NCI-H774 (cell line): ENCODE measurements around the gene TXK.

Source experiments
- DNase-seq: peaks from one replicate; lab custom pipeline; 2025; lab: John Stamatoyannopoulos, UW

TXK gene

DNA sequence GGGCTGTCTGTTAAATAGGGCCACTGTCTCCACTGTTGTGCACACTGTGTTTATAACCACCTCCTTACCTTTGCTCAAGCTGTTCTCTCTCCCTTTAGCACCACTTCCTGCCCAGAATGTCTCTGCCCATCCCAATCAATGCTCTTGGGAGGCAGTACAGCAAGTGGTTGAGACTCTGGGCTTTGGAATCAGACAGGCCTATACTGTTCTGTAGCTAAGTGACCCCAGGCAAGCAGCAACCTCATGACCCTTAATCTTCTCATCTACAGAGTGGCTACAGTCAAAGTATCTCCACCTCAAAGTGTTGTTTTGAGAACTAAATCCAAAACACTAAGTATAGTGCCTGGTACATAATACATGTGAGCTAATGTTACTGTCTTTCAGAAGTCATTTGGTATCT lies 3.8 kb upstream of the TXK start:
- DNase-seq, result no peak

DNA sequence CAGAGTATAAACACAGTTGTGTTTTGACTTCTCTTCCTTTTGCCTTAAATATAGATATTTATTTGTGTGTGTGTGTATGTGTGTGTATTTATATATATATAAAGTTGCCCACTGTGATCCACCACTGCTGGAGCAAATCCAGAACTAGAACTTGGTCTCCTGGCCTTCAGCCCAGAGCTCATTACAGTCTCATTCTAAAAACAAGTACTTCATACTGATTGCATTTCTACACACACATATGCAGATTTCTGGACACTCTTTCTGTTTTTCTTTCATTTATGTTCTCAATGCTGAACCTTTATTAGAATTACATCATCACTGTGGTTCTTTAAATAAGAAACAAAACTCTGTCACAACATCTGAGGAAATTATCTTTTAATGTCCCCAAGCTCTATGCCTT lies 381 bp downstream of the TXK start:
- DNase-seq, result no peak

DNA sequence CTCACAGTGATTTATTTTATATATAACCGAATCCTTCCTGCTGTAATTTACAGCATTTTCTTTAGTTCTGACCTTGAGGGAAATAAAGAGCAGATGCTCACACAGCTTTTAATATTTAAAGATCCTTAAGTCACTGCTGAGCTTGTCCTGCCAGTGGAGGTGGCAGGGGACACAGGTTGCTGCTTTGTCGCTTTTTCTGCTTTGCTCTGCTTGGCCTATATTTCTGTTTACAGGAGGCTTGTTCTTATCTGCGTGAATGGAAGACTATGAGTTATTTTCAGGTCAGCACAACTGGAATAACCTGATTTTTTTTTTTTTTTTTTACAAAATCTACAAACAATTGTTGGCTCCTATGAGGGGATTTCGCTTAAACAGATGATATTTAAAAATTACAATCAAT lies 2.3 kb downstream of the TXK start:
- no peak for DNase-seq

DNA sequence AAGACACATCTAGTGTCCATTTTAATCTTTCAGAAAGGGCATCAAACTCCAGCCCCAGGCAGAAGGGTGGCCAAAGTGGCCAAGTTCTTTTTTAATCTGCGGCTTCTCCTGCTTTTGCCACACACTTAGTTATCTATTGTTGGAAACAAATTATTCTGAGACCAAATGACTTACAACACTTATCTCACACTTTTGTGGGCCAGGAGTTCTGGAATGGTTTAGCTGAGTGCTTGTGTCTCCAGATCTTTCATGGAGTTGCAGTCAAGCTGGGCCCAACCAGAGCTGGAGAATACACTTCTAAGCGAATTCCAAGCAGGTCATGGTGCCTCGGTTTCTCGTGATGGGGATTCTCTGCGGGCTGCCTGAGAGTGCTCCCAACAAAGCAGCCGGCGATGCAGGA lies 4.0 kb downstream of the TXK start:
- DNase-seq, result no peak

DNA sequence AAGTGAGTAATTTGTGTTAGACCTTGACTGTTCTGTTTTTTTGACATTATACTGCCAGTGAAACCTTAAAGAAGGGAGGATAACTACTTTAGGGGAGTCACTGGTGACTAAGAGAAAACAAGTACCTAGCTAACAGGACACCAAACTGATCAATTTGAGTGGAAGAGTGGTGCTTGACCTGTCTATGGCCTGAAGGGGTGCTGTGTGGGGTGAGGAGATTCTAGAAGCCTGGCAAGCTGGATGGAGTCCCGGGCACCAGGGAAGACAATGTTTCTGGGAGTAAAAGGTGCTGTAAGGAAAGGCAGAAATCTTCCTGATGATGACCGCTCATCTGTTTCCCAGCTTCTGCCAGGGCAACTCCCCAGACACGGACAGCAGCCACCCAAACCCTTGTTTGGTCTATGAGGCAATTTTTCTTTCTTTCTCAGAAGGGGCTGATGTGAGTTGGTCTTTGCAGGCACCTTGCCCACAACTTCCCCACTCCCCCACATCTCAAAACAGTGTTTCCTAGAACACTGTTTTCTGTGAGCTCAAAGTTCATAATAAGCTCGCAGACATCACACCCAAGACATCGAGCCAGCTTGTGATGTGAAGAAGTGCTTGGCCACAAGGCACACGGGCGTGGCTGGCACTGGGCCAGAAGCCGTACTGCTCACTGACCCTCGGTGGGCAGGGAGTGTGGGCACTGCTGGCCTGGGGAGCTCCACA lies 4.6 kb downstream of the TXK start:
- DNase-seq, result no peak

DNA sequence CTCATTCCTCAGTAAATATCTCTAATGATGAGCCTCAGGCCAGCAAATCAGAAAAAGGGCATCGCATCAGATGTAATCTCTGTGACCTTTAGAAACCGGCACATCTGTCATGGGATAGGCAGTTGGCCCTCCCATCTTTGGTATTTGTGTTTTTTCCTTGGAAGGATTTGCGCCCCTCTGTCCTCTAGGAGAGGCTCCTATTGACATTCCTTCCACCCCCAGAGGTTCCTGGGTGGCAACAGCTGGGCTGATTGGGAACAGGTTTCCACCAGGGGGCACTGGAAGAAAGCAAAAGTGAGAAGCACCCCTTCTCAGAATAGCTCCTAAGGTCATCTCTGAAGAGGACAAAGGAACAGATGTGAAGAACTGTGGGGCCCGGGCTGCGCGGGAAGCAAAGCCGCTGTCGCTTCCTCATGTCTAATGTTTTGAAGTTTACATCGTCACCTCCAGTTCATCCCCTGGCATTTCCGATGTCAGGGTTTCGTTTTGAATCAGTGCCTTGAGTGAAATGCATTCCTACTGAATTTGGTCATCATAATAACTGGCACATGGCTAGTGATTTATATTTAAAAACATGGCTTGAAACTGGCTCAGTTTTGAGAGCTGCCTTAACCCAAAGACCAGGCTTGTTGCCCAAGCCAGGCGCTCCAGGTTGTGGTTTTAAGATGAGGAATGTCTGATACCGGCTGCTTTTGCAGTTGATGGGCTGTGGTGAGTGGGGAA lies 6.2 kb downstream of the TXK start:
- DNase-seq, result peak; percentile 33

DNA sequence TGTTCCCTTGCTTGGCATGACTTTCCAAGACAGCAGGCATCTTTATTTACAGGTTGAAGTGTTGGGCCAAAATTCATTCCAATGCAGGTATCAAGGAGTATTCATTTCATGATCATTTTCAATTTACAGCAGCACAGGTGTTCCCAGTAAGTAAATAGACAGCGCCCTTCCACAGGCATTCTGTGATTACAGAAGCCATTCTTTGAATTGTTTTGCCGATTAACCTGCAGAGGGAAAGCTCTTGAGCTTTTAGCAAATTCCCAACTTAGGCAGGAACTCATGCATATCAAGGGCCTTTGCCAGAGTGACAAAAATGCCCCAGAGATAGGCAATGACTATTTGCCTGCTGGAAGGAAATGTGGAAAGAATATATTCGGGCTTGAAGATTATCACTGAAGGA lies 6.8 kb downstream of the TXK start:
- DNase-seq, result peak; percentile 21

DNA sequence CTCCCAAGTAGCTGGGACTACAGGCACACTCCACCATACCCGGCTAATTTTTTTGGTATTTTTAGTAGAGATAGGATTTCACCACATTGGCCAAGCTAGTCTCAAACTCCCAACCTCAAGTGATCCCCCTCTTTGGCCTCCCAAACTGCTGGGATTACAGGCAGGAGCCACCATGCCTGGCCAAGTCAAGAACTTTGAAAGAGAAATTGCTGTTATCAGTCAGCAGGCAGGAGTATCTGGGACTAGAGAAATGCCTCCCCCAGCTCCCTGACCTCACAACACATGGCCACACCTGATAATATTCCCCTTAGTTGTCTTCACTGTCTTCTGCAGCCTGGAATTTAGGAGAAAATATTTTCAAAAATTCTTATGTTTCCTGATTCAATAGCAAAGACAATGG lies 7.4 kb downstream of the TXK start:
- DNase-seq, result no peak

DNA sequence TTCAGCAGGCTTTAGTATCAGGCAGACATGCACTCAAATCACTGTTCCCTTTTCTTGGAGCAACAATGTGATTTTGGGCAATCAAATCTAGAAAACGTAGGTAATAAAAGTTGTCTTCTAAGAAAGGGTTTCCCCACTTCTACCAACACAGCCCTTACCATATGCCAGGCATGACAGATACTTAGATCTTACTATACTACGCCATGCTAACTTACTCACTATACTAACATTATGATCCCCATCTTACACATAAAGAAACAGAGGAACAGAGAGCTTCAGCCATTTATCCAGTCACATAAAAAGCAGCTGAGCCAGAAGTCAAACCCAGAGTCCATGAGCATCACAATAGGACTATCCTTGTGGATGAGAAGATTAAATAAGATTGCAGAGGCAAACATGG lies 9.2 kb downstream of the TXK start:
- DNase-seq, result no peak

DNA sequence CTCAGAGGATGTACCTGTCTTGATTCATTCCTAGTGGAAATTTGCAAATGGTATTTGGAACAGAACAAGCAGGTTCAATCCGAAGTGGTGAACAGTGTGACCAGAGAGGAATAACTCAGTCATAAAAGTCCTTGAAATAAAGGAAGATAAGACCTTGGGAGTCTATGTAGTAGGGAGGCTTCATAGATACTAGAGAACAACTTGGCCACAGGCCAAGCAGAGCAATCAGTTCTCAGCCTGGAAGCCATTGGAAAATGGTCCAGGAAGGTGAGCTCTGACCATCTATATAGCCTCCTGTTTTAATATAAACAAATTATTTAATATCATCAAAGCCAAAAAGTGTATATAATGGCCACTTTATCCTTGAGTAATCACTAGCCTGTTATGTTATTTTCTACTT lies 11.3 kb downstream of the TXK start:
- DNase-seq, result no peak

DNA sequence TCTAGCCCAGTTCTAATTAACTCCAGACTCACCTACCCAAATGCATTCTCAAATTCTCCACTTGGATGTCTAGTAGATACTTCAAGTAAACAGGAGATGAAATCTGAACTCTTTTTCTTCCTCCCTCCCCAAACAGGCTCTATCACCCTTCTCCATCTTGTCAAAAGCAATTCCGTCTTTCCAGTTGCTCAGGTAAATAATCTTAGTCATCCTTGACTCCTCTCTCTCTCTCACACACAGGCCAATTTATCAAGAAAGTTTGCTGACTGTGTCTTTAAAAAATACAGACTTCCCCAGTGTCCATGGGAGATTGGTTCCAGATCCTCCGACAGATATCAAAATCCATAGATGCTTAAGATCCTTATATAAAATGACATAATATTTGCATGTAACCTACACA lies 12.9 kb downstream of the TXK start:
- DNase-seq, result no peak

DNA sequence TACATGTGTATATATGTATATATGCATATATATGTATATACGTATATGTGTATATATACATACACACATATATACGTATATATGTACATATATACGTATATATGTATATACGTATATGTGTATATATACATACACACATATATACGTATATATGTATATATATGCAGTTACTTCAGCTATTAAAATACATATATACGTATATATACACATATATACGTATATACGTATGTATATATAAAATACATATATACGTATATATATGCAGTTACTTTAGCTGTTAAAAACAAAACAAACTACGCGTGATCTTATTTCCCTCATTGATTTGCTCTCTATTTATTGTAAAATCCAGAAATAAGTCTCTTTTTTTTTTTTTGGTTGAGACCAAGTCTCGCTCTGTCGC lies 13.9 kb downstream of the TXK start:
- DNase-seq, result no peak

DNA sequence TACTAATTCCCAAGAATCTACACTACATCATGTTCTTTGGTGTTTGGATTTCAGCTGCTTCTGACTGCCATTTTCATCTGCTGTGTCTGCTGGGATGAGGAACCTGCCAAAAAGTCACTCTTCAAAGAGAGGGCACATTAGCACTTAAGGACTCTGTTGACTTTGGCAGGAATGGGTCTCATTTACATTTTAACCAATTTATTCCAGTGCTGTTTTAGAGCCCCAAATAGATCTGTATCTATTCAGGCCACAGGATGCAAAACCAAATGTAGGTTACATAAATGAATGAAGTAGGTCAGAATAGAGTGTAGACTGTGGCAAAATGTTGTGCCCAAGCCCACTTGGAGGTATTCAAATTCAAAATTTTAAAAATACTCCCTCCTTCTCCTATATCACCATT lies 14.4 kb downstream of the TXK start:
- peak; percentile 31 for DNase-seq

DNA sequence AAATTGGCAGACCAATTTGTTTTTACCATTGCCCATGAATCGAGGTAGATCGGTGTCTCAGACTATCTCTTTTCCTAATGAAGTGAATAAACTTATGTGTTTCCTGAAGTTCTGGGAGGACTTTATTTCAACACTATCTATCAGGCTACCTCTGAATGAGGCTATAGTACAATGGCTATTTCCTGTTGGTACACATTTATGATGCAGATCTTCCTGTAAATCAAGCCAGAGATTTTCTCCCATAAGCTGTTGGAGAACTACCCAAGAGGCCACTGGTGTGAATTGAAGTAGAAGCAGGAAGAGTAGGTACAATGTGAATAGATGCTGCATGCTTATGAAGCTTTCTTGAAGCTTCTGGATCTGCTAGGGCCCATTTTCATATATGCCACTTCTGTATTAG lies 16.0 kb downstream of the TXK start:
- no peak for DNase-seq

DNA sequence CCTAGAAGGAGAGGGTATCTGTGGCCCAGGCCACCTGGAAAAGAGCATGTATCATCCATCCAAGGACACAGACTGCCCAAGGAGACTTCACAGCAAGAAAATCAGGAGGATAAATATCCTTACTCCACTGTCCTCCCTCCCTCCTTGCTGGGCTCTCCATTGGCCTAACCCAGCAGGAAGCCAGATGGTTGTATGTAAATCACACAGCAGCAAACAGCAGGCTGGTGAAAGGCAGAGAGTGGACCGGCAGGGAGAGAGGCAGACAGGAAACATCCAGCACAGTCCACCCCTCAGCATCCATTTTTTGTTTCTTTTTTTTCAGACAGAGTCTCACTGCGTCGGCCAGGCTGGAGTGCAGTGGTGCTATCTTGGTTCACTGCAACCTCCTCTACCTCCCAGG lies 17.5 kb downstream of the TXK start:
- no peak for DNase-seq

DNA sequence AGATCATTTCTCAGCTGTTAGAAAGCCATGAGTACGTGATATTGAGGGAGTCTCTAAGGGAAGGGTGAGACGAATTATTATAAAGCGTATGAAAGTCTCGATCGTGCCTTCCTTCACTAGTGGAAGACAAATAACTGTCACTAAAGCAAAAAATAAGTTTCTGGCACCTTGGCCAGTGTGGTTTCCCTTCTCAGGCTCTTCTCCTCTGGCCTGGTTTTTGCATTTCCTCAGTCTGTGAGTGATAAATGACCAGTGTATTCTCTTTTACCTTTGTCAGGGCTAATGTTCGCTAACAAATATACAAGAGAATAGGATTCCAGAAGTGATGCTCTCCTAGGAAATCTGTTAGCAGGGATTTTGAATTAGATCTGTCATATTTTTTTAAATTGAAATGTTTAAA lies 19.6 kb downstream of the TXK start:
- no peak for DNase-seq

DNA sequence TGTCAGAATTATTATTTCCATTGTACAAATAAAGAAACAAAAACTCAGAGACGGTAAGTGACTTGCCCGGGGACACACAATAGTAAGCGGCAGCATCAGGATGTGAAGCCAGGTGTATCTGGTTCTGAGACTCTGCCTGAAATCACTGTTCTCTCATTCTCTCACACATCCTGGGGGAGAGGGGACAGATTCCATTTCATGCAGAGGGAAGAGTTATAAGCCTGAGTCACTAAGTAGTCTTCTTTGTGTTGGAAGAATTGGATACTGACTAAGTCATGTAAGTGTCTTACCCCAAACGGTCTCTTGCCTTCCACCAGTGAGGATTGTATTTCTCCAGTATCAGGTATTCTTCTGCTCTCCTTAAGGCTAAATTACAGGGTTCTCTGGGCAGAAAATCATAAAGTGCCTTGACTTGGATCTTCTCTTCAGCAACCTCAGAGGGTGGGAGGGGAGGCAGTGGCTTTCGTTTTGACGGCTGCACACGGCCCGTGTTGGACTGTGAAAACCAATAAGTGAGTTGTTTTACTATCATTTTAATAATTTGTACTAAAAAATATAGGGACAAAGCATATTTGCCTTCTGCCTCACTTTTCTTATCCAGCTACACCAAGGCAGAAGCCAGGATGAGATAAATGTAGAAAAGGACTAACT lies 21.9 kb downstream of the TXK start:
- no peak for DNase-seq

DNA sequence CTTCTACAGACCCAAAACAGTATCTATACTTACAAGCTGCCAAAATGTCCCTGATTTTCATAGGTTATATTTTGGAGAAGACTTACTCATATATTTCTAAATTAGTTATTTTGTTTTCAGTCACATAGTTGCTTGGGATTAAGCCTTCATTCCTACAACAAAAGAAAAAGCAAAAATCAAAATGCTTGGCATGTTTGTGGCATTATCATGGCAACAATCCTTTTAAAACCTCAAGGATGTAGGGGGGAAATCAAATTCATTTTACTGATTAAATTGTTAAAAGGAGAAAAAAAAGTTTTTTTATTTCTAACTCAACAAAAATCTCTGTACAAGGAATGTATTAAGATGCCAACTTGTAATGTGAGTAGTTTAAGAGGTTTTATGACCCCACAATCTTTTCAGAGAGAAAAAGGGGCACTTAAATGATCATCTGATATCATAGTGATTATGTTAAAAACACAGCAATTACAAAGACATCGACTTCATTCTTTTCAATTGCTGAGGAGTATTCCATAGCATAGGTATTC lies 23.5 kb downstream of the TXK start:
- DNase-seq, result no peak

DNA sequence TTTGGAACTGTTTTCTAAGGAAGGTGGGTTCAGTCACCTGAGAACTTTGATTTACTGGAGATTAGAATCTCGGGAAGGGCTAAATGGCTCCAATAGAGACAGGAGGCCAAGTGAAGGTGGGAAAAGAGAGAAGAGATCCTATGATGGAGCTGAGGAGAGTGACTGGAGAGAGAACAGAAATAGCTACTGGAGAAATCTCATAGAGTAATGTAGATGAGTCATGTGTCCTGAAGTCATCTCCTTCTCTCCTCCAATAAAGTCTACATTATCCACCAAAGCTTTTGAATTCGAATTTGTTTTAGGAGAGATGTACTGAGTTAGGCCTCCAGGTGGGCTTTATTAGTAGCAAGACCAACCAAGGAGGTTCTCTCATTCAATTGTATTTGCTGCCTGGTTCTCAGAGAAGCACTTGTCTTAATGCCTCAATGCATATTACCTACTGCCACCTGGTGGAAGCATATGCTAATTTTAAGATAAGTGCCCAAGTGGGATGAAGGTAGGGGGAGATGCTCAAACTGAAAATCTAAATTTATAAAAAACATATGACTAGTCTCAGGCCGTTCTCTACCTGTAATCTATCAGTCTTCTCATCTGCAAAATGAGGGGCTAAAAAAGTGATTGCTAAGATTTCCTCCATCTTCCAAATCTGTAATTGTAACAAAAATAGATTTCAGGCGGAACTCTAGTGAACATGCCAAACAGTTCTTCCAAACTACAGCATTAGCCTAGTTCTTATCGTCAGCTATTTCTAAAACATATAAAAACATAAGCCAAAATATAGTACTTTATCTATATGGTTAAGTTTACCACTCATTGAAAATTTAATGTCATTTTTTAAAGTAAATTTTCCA lies 24.4 kb downstream of the TXK start:
- DNase-seq, result peak; percentile 42

DNA sequence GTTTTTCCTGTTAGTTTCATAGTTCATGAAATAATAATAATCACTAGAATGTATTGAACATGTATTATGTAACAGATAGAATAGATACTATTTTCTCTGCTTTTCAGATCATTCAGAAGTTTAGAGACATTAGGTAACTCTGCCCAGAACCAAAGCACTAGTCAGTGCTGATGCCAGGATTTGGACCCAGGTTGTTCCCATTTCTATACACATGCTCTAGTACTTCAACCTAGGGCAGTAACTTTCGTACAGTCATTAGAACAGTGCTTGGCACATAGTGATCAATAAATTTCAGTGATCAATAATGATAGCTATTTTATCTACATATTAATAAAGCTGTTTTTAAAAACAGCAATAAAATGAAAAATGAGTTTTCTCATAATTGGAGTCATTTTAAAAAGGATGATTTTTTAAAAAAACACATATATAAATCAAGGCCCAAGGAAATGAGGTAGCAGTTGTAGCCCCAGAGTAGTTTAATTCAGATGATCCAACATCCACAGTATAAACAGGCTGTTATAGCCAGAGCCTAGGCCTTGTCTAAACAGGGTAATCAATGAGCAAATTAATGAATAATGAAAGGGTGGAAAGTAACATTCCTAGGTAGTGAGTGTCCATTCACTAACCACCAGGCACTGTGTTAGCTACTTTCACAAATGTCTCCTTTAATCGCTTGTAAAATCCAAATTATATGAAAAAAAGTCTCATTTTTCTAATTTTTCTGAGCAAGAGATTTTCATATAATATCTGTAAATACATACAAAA lies 25.6 kb downstream of the TXK start:
- no peak for DNase-seq

DNA sequence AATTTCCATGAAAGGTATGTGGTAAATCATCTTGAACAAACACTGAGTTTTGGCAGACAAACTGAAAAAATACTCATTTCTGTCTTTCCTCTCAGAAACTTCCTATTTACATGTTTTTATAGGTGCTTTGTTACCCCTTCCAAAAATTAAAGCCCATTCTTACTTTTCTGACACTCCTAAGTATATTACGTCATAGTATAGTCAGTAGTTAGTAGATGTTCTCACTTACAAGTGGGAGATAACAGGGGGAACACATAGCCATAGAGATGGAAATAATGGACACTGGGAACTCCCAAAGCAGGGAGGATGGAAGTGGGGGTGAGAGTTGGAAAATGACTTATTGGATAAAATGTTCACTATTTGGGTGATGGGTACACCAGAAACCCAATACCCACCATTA lies 28.8 kb downstream of the TXK start:
- no peak for DNase-seq
